Glutamatergic neuron (in vitro differentiated cells): ENCODE data around the gene SLC2A1. TPM values are rescaled to one million over a fixed set of nuclear protein-coding genes. Genes with fewer than 3 reads are reported as not detected.
"Not testable (repeated sequence)": the region's sequence is repeated elsewhere in the genome, so short reads cannot be mapped to it uniquely, and the experiment has no call there.

ENCODE experiments used
- DNase-seq: peaks from one replicate; pipeline ENCODE4 v3.0.0; 2022
- H3K27ac Mint-ChIP-seq: one replicate; pipeline ENCODE4 v1.8.0; 2020; ENCODE audit warnings: mild to moderate bottlenecking, mixed read lengths, inconsistent platforms; ENCODE audit not compliant: unreplicated experiment
- H3K27me3 Mint-ChIP-seq: one replicate; pipeline ENCODE4 v1.8.0; 2020; ENCODE audit warnings: mild to moderate bottlenecking, moderate library complexity, mixed read lengths, inconsistent platforms; ENCODE audit not compliant: unreplicated experiment
- H3K36me3 Mint-ChIP-seq: one replicate; pipeline ENCODE4 v1.8.0; 2020; ENCODE audit warnings: mild to moderate bottlenecking, mixed read lengths, inconsistent platforms; ENCODE audit not compliant: unreplicated experiment
- H3K4me1 Mint-ChIP-seq: one replicate; pipeline ENCODE4 v1.8.0; 2020; ENCODE audit warnings: mild to moderate bottlenecking, low read depth, mixed read lengths, inconsistent platforms; ENCODE audit not compliant: unreplicated experiment
- H3K4me3 Mint-ChIP-seq: one replicate; pipeline ENCODE4 v1.8.0; 2020; ENCODE audit warnings: mild to moderate bottlenecking, mixed read lengths, inconsistent platforms; ENCODE audit not compliant: unreplicated experiment
- H3K9me3 Mint-ChIP-seq: one replicate; pipeline ENCODE4 v1.8.0; 2020; ENCODE audit warnings: mild to moderate bottlenecking, moderate library complexity, mixed read lengths, inconsistent platforms; ENCODE audit not compliant: unreplicated experiment
- total RNA-seq: library from RNA; stranded (reverse); fragmentation: NEBNext Ultra II Directional; extraction: Animal tissue kit (Norgen Biotek cat#: 25700); gene quantifications from one replicate; pipeline ENCODE4 v1.2.1, GENCODE V29; 2021; ENCODE audit not compliant: unreplicated experiment
- TF ChIP-seq, protein P1 (sequence below): fragments of 200-600 bp; sonication (generic); IDR thresholded peaks from one replicate; pipeline ENCODE4 v1.5.0; 2021; ENCODE audit not compliant: partially characterized antibody, unreplicated experiment

SLC2A1 gene
- total RNA-seq, 1 donor from 2014 or later = 25.0 TPM

DNA sequence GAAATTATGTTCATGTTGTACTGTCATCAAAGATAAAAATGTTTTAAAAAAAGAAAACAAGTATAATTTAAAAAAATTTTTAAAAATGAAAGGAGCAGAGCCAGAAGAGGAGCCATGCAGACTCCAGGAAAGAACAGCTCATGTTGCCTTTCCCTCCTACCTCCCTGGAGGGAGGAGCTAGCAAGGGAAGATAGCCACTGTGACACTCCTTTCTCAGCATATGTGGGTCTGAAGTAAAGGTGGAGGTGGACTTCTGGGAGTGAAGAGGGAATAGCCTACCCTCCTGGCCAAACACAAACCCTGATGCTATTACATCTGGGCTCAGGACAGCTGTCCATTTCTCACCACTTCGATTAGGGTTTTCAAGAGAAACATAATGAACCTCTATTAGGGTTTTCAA, 54.2 kb downstream of the SLC2A1 start:
- Mint-ChIP-seq H3K4me1 (no peaks in the 10 kb centered on the region), H3K9me3 (peaks cover 3% of the 10 kb centered on the region), H3K36me3 (no peaks in the 10 kb centered on the region), H3K27me3 (no peaks in the 10 kb centered on the region), H3K4me3 (no peak overlapping the region), H3K27ac (no peak overlapping the region)
- no peak for DNase-seq
- TF ChIP-seq, protein P1, sequence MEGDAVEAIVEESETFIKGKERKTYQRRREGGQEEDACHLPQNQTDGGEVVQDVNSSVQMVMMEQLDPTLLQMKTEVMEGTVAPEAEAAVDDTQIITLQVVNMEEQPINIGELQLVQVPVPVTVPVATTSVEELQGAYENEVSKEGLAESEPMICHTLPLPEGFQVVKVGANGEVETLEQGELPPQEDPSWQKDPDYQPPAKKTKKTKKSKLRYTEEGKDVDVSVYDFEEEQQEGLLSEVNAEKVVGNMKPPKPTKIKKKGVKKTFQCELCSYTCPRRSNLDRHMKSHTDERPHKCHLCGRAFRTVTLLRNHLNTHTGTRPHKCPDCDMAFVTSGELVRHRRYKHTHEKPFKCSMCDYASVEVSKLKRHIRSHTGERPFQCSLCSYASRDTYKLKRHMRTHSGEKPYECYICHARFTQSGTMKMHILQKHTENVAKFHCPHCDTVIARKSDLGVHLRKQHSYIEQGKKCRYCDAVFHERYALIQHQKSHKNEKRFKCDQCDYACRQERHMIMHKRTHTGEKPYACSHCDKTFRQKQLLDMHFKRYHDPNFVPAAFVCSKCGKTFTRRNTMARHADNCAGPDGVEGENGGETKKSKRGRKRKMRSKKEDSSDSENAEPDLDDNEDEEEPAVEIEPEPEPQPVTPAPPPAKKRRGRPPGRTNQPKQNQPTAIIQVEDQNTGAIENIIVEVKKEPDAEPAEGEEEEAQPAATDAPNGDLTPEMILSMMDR = no peak

DNA sequence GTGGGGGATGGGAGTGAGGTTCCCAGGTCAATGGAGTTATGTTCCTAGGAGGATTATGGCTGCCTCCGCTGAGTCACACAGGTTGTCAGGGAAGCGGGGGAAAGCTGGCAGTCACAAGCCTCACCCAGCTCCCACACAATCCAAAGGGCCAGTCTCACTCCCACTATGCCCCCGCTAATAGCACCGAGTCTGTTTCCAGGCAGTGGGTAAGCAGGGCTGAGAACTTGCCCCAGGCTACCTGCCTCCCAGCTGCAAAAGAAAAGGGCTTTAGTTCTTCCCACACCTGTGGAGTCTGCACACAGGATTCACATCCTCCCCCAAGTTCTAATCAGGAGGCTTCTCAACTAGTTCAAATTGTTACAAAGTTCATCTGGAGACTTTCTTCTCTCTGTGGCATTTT, 58.7 kb downstream of the SLC2A1 start:
- not testable (repeated sequence) for H3K4me1 Mint-ChIP-seq, DNase-seq, H3K27me3 Mint-ChIP-seq, H3K4me3 Mint-ChIP-seq, H3K9me3 Mint-ChIP-seq, H3K27ac Mint-ChIP-seq, H3K36me3 Mint-ChIP-seq

DNA sequence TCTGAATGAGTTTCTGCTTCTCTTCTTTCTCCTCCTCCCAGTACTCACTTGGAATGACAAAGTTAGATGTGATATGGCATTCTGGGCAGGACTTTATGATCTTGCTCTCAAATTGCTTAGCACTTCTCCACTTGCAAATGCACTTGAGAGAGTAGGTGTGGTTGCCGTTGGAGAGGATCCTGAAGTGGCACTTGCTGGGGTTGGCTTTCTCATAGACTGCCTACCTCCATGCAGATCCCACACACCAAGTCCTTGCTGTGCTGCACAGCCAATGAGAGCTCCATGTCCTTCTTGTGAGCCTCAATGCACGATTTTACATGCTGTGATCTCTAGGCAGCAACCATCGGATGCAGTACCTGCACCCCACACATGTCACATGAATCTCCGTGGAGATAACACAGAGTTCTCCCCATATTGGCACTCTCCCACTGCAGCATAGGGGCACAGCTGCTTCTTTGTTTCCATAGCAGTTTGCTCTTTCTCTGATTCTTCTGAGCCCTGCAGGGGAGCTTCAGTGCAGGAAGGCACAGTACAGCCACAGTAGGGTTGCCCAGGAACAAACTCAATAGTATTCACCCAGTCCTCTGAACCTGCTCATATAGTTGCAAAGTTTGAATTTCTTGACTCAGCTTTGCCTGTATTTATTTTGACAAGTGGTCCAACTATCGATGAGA, 67.1 kb downstream of the SLC2A1 start:
- H3K4me1 Mint-ChIP-seq = no peaks in the 10 kb centered on the region
- H3K4me3 Mint-ChIP-seq = no peak overlapping the region
- no peak overlapping the region for H3K27ac Mint-ChIP-seq
- no peaks in the 10 kb centered on the region for H3K36me3 Mint-ChIP-seq
- H3K9me3 Mint-ChIP-seq = no peaks in the 10 kb centered on the region
- H3K27me3 Mint-ChIP-seq = no peaks in the 10 kb centered on the region
- TF ChIP-seq, protein P1 = no peak
- DNase-seq = no peak

DNA sequence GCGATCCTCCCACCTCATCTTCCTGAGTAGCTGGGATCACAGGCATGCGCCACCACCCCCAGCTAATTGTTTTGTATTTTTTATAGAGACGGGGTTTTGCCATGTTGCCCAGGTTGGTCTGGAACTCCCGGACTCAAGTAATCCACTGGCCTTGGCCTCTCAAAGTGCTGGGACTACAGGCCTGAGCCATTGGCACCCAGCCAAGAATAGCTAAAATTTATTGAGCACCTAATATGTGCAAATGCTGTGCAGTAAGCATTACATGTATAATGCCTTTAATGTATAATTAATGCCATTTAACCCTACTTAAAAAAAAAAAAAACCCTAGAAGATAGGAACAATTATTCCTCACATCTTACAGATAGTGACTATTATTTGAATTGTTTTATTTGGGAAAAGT, 69.4 kb downstream of the SLC2A1 start:
- Mint-ChIP-seq H3K27me3 (no peaks in the 10 kb centered on the region), H3K4me1 (no peaks in the 10 kb centered on the region), H3K27ac (no peak overlapping the region), H3K9me3 (no peaks in the 10 kb centered on the region), H3K4me3 (no peak overlapping the region), H3K36me3 (no peaks in the 10 kb centered on the region)
- TF ChIP-seq, protein P1 = no peak
- no peak for DNase-seq

DNA sequence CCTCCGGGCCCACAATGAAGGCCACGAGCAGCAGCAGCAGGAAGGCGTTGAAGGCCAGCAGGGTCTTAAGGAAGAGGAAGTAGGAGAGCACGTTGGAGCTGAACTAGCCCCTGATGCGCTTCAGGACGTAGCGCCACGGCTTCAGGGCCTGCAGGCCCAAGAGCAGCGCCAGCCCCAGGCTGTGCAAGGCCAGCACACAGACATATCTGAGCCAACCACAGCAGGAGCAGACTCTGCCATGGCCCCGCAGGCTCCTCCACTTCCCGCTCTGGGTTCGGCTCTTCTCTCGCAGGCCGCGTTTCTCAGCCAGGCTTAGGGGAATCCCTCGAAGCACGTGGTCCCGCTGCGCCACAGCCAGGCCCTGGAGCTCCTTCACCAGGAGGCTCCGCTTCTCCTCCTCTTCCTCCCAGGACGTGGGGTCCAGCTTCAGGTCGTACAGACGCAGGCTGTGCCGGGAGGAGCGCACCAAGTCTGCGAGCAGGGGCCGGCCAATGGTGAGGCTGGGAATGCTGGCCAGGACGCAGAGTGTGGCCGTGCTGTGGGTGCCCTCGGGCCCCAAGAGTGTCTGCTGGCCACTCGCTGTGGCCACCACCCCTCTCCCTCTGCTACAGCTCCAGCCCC, 70.5 kb downstream of the SLC2A1 start:
- DNase-seq = no peak
- Mint-ChIP-seq H3K27me3 (no peaks in the 10 kb centered on the region), H3K4me1 (no peaks in the 10 kb centered on the region), H3K9me3 (no peaks in the 10 kb centered on the region), H3K36me3 (no peaks in the 10 kb centered on the region), H3K4me3 (no peak overlapping the region), H3K27ac (no peak overlapping the region)
- TF ChIP-seq, protein P1 = no peak
